Endodermal cell (in vitro differentiated cells): ENCODE measurements around the gene SHROOM4. TPM values are rescaled to one million over a fixed set of nuclear protein-coding genes. Genes with fewer than 3 reads are reported as not detected.

Experiments
- DNase-seq: peaks from one replicate; pipeline ENCODE4 v3.0.0-alpha.2; 2017
- H3K27ac ChIP-seq: 2 replicates; pipeline ENCODE4 v1.5.1; 2013; ENCODE audit warnings: mild to moderate bottlenecking, low read depth, low read length, moderate library complexity
- H3K27me3 ChIP-seq: 2 replicates; pipeline ENCODE4 v1.6.1; 2013; ENCODE audit warnings: mild to moderate bottlenecking, low read length, moderate library complexity; ENCODE audit not compliant: insufficient read depth, control insufficient read depth, poor library complexity, severe bottlenecking
- H3K36me3 ChIP-seq: 2 replicates; pipeline ENCODE4 v1.7.0; 2013; ENCODE audit warnings: mild to moderate bottlenecking, low read length, moderate library complexity; ENCODE audit not compliant: control insufficient read depth, insufficient read depth
- H3K4me1 ChIP-seq: one replicate; pipeline ENCODE4 v1.7.0; 2013; ENCODE audit warnings: low read length; ENCODE audit not compliant: control insufficient read depth, insufficient read depth
- H3K4me3 ChIP-seq: 2 replicates; pipeline ENCODE4 v1.5.1; 2013; ENCODE audit warnings: mild to moderate bottlenecking, low read length, moderate library complexity
- H3K9ac ChIP-seq: 2 replicates; pipeline ENCODE4 v1.6.1; 2013; ENCODE audit warnings: mild to moderate bottlenecking, low read length, moderate library complexity; ENCODE audit not compliant: poor library complexity, severe bottlenecking; ENCODE audit errors: extremely low read depth
- H3K9me3 ChIP-seq: 2 replicates; pipeline ENCODE4 v1.6.1; 2013; ENCODE audit warnings: mild to moderate bottlenecking, low read length, moderate library complexity; ENCODE audit not compliant: control insufficient read depth
- H3K27ac Mint-ChIP-seq: 2 replicates; pipeline ENCODE4 v1.8.0; 2020; ENCODE audit warnings: mixed read lengths
- H3K27me3 Mint-ChIP-seq: 2 replicates; pipeline ENCODE4 v1.8.0; 2021; ENCODE audit warnings: mild to moderate bottlenecking, mixed read lengths; ENCODE audit not compliant: insufficient read depth
- H3K36me3 Mint-ChIP-seq: 2 replicates; pipeline ENCODE4 v1.8.0; 2020; ENCODE audit warnings: low read depth, mixed read lengths
- H3K4me1 Mint-ChIP-seq: 2 replicates; pipeline ENCODE4 v1.8.0; 2020; ENCODE audit warnings: mixed read lengths
- H3K4me3 Mint-ChIP-seq: 2 replicates; pipeline ENCODE4 v1.8.0; 2020; ENCODE audit warnings: mild to moderate bottlenecking, moderate library complexity, mixed read lengths
- H3K9me3 Mint-ChIP-seq: 2 replicates; pipeline ENCODE4 v1.8.0; 2020; ENCODE audit warnings: mild to moderate bottlenecking, mixed read lengths
- CTCF ChIP-seq: fragments of 200-600 bp; sonication (generic); conservative IDR thresholded peaks from 2 replicates; pipeline ENCODE4 v1.5.0; 2021; ENCODE audit warnings: antibody characterized with exemption, mild to moderate bottlenecking
- WGBS, 2 experiments: methylation state at CpG; one replicate each; pipeline versions ENCODE4 v1.1.5 to v1.1.7; 2013; ENCODE audit warnings: missing lambda C conversion rate in 2 of 2, mixed read lengths in 1 of 2; ENCODE audit not compliant: insufficient coverage in 1 of 2, insufficient read length in 1 of 2; 5-methylcytosine and 5-hydroxymethylcytosine counted together
- total RNA-seq, 2 donors: library from RNA; stranded (reverse); fragmentation: NEBNext Ultra II Directional in 1 of 2; extraction: Animal tissue kit (Norgen Biotek cat#: 25700) in 1 of 2; gene quantifications; 2 replicates in 1 of 2; 3 replicates in 1 of 2; pipeline ENCODE4 v1.2.1, GENCODE V29; 2021

Gene SHROOM4
- total RNA-seq, 2 donors from 2014 or later = 17.7 to 20.5 TPM

- peaks cover 5% of the 10 kb centered on the region for H3K4me1 ChIP-seq
- Mint-ChIP-seq H3K27me3 (no peaks in the 10 kb centered on the region), H3K9me3 (peaks cover 45% of the 10 kb centered on the region), H3K36me3 (peaks cover 3% of the 10 kb centered on the region), H3K4me1 (peaks cover 11% of the 10 kb centered on the region), H3K4me3 (no peak overlapping the region), H3K27ac (no peak overlapping the region)
- no peaks in the 10 kb centered on the region for H3K27me3 ChIP-seq
- H3K4me3 ChIP-seq = no peak overlapping the region
- no peak overlapping the region for H3K27ac ChIP-seq
- H3K9ac ChIP-seq = no peak overlapping the region
- no peaks in the 10 kb centered on the region for H3K9me3 ChIP-seq
- no peak for TF ChIP-seq CTCF
- WGBS, 2 experiments = 73 to 100% methylated on average over 1 of the region's 1 CpG
- peaks cover 4% of the 10 kb centered on the region for H3K36me3 ChIP-seq
- DNase-seq = no peak
Observed at GRCh38 chrX:50780144-50780543, 33.9 kb downstream of the SHROOM4 start.

- H3K9me3 Mint-ChIP-seq = peaks cover 49% of the 10 kb centered on the region
- H3K9me3 ChIP-seq = no peaks in the 10 kb centered on the region
Observed at GRCh38 chrX:50779694-50780093, 34.3 kb downstream of the SHROOM4 start.

GRCh38 chrX:50778272-50778671 lies 35.7 kb downstream of the SHROOM4 start:
- H3K4me3 ChIP-seq = no peak overlapping the region
- DNase-seq = no peak
- H3K36me3 ChIP-seq = peaks cover 4% of the 10 kb centered on the region
- Mint-ChIP-seq H3K27me3 (no peaks in the 10 kb centered on the region), H3K4me3 (no peak overlapping the region), H3K27ac (no peak overlapping the region), H3K36me3 (peaks cover 3% of the 10 kb centered on the region), H3K4me1 (peaks cover 11% of the 10 kb centered on the region), H3K9me3 (peaks cover 47% of the 10 kb centered on the region)
- H3K9me3 ChIP-seq = no peaks in the 10 kb centered on the region
- 98% methylated on average over 2 of the region's 2 CpGs; no CpG with 5 or more reads in 1 of the 2 experiments for WGBS, 2 experiments
- no peak overlapping the region for H3K27ac ChIP-seq
- no peak for TF ChIP-seq CTCF
- no peaks in the 10 kb centered on the region for H3K27me3 ChIP-seq
- H3K9ac ChIP-seq = no peak overlapping the region
- H3K4me1 ChIP-seq = peaks cover 5% of the 10 kb centered on the region

More at GRCh38 chrX:50779694-50780093, 34.3 kb downstream of the SHROOM4 start:
- H3K36me3 Mint-ChIP-seq = peaks cover 3% of the 10 kb centered on the region
- H3K4me3 Mint-ChIP-seq = no peak overlapping the region
- TF ChIP-seq CTCF = no peak
- no peak overlapping the region for H3K27ac Mint-ChIP-seq
- H3K4me3 ChIP-seq = peak overlapping the region; percentile 23
- H3K27me3 Mint-ChIP-seq = no peaks in the 10 kb centered on the region
- DNase-seq = peak; percentile 51
- H3K27ac ChIP-seq = no peak overlapping the region
- peaks cover 4% of the 10 kb centered on the region for H3K36me3 ChIP-seq
- 100% methylated on average over 2 of the region's 2 CpGs; no CpG with 5 or more reads in 1 of the 2 experiments for WGBS, 2 experiments
- peaks cover 11% of the 10 kb centered on the region for H3K4me1 Mint-ChIP-seq
- no peak overlapping the region for H3K9ac ChIP-seq
- no peaks in the 10 kb centered on the region for H3K27me3 ChIP-seq
- H3K4me1 ChIP-seq = peaks cover 5% of the 10 kb centered on the region
